GM12891 (cell line): ENCODE measurements around the gene CRB1.

Source experiments
- DNase-seq: peaks from one replicate; pipeline ENCODE4 v3.0.0; 2011; ENCODE audit warnings: low spot score; ENCODE audit not compliant: insufficient read length
- FAIRE-seq: peaks from 2 replicates; lab custom pipeline; 2011; peaks lifted over from hg19 to GRCh38; lab: Jason Lieb, UNC
- PAX5 ChIP-seq: IDR thresholded peaks from 2 replicates; pipeline ENCODE4 v1.6.1; 2011; ENCODE audit warnings: low read length, moderate library complexity, mild to moderate bottlenecking; ENCODE audit not compliant: insufficient read depth, severe bottlenecking
- POLR2A ChIP-seq: IDR thresholded peaks from 2 replicates; pipeline ENCODE4 v1.6.1; 2011; ENCODE audit warnings: low read depth, low read length, control low read depth
- POLR2AphosphoS5 ChIP-seq: IDR thresholded peaks from 2 replicates; pipeline ENCODE4 v1.6.1; 2011; ENCODE audit warnings: low read depth, low read length, control low read depth
- POU2F2 ChIP-seq: IDR thresholded peaks from 2 replicates; pipeline ENCODE4 v1.6.1; 2011; ENCODE audit warnings: low read depth, mild to moderate bottlenecking, control low read depth, low read length, moderate library complexity
- SPI1 ChIP-seq: IDR thresholded peaks from 2 replicates; pipeline ENCODE4 v1.6.1; 2011; ENCODE audit warnings: low read depth, low read length, control low read depth
- TAF1 ChIP-seq: IDR thresholded peaks from 2 replicates; pipeline ENCODE4 v1.6.1; 2011; ENCODE audit warnings: low read depth, low read length, control low read depth

CRB1 gene

GRCh38 chr1:197422993-197423392 is 154.9 kb downstream of the CRB1 start:
- FAIRE-seq: peak; percentile 26
- DNase-seq: no peak
- TF ChIP-seq POU2F2: no peak
- TF ChIP-seq POLR2AphosphoS5: no peak
- no peak for TF ChIP-seq POLR2A
- no peak for TF ChIP-seq PAX5
- no peak for TF ChIP-seq TAF1
- TF ChIP-seq SPI1: no peak

GRCh38 chr1:197424380-197424779 is 156.3 kb downstream of the CRB1 start:
- no peak for FAIRE-seq
- DNase-seq: no peak
- TF ChIP-seq PAX5 (no peak), POLR2AphosphoS5 (no peak), TAF1 (no peak), POLR2A (no peak), POU2F2 (no peak), SPI1 (no peak)

GRCh38 chr1:197429372-197429771 is 161.3 kb downstream of the CRB1 start:
- DNase-seq (no peak), FAIRE-seq (no peak)
- TF ChIP-seq POLR2A: no peak
- no peak for TF ChIP-seq TAF1
- no peak for TF ChIP-seq POLR2AphosphoS5
- TF ChIP-seq POU2F2: no peak
- no peak for TF ChIP-seq SPI1
- no peak for TF ChIP-seq PAX5

GRCh38 chr1:197435224-197435623 is 167.2 kb downstream of the CRB1 start:
- no peak for FAIRE-seq
- no peak for TF ChIP-seq POLR2AphosphoS5
- TF ChIP-seq TAF1: no peak
- TF ChIP-seq POLR2A: no peak
- no peak for TF ChIP-seq SPI1
- no peak for TF ChIP-seq PAX5
- no peak for TF ChIP-seq POU2F2
- DNase-seq: no peak

GRCh38 chr1:197437601-197438000 is 169.5 kb downstream of the CRB1 start:
- no peak for DNase-seq
- TF ChIP-seq POU2F2 (no peak), PAX5 (no peak), TAF1 (no peak), POLR2AphosphoS5 (no peak), SPI1 (no peak)
- FAIRE-seq: no peak

- TF ChIP-seq POLR2AphosphoS5: no peak
- TF ChIP-seq PAX5: no peak
- no peak for TF ChIP-seq POLR2A
- TF ChIP-seq TAF1: no peak
- TF ChIP-seq SPI1: no peak
- TF ChIP-seq POU2F2: no peak
- no peak for FAIRE-seq
Observed at GRCh38 chr1:197438010-197438790, 170.1 kb downstream of the CRB1 start.

GRCh38 chr1:197439708-197440280 is 171.7 kb downstream of the CRB1 start:
- no peak for FAIRE-seq
- no peak for TF ChIP-seq TAF1
- no peak for TF ChIP-seq POU2F2
- TF ChIP-seq PAX5: no peak
- no peak for TF ChIP-seq POLR2AphosphoS5
- TF ChIP-seq SPI1: no peak
- no peak for TF ChIP-seq POLR2A
- no peak for DNase-seq

More at GRCh38 chr1:197438010-197438790, 170.1 kb downstream of the CRB1 start:
- no peak for DNase-seq

- no peak for DNase-seq
- FAIRE-seq: no peak
Observed at GRCh38 chr1:197440715-197441114, 172.7 kb downstream of the CRB1 start.

GRCh38 chr1:197441999-197442414 is 174.0 kb downstream of the CRB1 start:
- DNase-seq (no peak), FAIRE-seq (no peak)
- TF ChIP-seq POLR2A (no peak), POU2F2 (no peak), SPI1 (no peak)

More at GRCh38 chr1:197440715-197441114, 172.7 kb downstream of the CRB1 start:
- TF ChIP-seq POLR2A: no peak
- no peak for TF ChIP-seq POLR2AphosphoS5
- no peak for TF ChIP-seq POU2F2
- TF ChIP-seq TAF1: no peak
- TF ChIP-seq PAX5: no peak
- no peak for TF ChIP-seq SPI1

GRCh38 chr1:197444755-197445154 is 176.7 kb downstream of the CRB1 start:
- FAIRE-seq (no peak), DNase-seq (no peak)
- TF ChIP-seq POLR2A (no peak), POU2F2 (no peak), POLR2AphosphoS5 (no peak), SPI1 (no peak), TAF1 (no peak), PAX5 (no peak)
